ENCODE measurements around the gene RNF123. TPM values are rescaled to one million over a fixed set of nuclear protein-coding genes. Genes with fewer than 3 reads are reported as not detected.

Gene RNF123
- total and polyA plus RNA-seq, 10 of the 15 experiments (the other 5 are each of a cell fraction or from before 2014, with no cell fraction given), result 4.2 to 31.5 (median 17.6) TPM

DNA sequence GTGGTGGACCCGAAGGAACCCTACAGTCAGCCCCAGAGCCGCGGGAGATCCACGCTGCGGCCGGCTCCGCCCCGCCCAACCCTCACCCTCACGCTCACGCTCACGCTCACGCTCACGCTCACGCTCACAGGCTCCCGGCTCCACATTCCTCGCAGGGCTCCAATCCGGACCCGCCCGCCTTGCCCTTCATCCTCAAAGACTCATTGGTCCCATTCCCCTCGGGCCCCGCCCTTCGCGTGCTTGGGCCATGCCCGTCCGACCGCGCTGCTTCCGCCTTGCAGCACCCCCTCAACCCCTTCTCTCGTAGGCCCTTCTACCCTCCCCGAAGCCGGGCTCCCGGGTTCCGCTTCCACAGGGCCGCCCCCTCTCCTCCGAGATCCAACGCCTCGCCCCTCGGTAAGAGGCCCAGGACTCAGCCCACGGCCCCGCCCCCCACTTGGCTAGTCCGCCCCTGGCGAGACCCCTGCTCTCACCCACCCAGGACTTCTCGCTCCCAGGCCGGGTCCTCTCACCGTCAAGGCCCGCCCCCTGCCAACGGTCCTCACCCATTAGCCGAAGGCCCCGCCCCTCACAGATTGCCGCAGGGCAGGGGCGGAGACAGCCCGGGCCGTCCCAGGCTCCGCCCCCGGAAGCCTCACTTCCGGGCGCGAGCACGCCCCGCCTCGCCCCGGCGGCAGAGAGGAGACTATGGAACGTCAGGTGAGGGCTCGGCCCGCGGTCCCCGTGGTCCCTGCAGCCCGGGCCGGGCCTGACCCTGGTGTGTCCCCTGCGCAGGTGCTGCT is 15.5 kb upstream of the RNF123 start, which contains the start of gene APEH (continued):
- peak; percentile 24; the same call in 1 of the 2 replicates for TF ChIP-seq CBFB (IDR thresholded peaks at IDR 0.05; ENCODE audit: low read depth)
- TF ChIP-seq NBN (IDR thresholded peaks at IDR 0.05), result peak; percentile 95
- TF ChIP-seq, protein P1, sequence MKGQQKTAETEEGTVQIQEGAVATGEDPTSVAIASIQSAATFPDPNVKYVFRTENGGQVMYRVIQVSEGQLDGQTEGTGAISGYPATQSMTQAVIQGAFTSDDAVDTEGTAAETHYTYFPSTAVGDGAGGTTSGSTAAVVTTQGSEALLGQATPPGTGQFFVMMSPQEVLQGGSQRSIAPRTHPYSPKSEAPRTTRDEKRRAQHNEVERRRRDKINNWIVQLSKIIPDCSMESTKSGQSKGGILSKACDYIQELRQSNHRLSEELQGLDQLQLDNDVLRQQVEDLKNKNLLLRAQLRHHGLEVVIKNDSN (IDR thresholded peaks at IDR 0.05; ENCODE audit: borderline replicate concordance, extremely low read length, insufficient read depth, low read depth, low read length), result no peak
- TF ChIP-seq ZNF622 (IDR thresholded peaks at IDR 0.05), result no peak
- peak; percentile 42 for TF ChIP-seq RELA (IDR thresholded peaks at IDR 0.05; ENCODE audit: borderline replicate concordance, partially characterized antibody)
- peak; percentile 66; the same call in 1 of the 2 replicates for TF ChIP-seq NFYB (IDR thresholded peaks at IDR 0.05; ENCODE audit: insufficient read depth, low read depth, low read length)
- no peak for TF ChIP-seq ASH2L (IDR thresholded peaks at IDR 0.05; ENCODE audit: borderline replicate concordance, low read depth)
- TF ChIP-seq, protein P2, sequence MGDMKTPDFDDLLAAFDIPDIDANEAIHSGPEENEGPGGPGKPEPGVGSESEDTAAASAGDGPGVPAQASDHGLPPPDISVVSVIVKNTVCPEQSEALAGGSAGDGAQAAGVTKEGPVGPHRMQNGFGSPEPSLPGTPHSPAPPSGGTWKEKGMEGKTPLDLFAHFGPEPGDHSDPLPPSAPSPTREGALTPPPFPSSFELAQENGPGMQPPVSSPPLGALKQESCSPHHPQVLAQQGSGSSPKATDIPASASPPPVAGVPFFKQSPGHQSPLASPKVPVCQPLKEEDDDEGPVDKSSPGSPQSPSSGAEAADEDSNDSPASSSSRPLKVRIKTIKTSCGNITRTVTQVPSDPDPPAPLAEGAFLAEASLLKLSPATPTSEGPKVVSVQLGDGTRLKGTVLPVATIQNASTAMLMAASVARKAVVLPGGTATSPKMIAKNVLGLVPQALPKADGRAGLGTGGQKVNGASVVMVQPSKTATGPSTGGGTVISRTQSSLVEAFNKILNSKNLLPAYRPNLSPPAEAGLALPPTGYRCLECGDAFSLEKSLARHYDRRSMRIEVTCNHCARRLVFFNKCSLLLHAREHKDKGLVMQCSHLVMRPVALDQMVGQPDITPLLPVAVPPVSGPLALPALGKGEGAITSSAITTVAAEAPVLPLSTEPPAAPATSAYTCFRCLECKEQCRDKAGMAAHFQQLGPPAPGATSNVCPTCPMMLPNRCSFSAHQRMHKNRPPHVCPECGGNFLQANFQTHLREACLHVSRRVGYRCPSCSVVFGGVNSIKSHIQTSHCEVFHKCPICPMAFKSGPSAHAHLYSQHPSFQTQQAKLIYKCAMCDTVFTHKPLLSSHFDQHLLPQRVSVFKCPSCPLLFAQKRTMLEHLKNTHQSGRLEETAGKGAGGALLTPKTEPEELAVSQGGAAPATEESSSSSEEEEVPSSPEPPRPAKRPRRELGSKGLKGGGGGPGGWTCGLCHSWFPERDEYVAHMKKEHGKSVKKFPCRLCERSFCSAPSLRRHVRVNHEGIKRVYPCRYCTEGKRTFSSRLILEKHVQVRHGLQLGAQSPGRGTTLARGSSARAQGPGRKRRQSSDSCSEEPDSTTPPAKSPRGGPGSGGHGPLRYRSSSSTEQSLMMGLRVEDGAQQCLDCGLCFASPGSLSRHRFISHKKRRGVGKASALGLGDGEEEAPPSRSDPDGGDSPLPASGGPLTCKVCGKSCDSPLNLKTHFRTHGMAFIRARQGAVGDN (IDR thresholded peaks at IDR 0.05), result peak; percentile 95
- no peak for TF ChIP-seq POU2F2 (IDR thresholded peaks at IDR 0.05; ENCODE audit: borderline replicate concordance, low read depth, low read length)
- TF ChIP-seq FOXK2 (IDR thresholded peaks at IDR 0.05), result no peak
- TF ChIP-seq, protein P3, sequence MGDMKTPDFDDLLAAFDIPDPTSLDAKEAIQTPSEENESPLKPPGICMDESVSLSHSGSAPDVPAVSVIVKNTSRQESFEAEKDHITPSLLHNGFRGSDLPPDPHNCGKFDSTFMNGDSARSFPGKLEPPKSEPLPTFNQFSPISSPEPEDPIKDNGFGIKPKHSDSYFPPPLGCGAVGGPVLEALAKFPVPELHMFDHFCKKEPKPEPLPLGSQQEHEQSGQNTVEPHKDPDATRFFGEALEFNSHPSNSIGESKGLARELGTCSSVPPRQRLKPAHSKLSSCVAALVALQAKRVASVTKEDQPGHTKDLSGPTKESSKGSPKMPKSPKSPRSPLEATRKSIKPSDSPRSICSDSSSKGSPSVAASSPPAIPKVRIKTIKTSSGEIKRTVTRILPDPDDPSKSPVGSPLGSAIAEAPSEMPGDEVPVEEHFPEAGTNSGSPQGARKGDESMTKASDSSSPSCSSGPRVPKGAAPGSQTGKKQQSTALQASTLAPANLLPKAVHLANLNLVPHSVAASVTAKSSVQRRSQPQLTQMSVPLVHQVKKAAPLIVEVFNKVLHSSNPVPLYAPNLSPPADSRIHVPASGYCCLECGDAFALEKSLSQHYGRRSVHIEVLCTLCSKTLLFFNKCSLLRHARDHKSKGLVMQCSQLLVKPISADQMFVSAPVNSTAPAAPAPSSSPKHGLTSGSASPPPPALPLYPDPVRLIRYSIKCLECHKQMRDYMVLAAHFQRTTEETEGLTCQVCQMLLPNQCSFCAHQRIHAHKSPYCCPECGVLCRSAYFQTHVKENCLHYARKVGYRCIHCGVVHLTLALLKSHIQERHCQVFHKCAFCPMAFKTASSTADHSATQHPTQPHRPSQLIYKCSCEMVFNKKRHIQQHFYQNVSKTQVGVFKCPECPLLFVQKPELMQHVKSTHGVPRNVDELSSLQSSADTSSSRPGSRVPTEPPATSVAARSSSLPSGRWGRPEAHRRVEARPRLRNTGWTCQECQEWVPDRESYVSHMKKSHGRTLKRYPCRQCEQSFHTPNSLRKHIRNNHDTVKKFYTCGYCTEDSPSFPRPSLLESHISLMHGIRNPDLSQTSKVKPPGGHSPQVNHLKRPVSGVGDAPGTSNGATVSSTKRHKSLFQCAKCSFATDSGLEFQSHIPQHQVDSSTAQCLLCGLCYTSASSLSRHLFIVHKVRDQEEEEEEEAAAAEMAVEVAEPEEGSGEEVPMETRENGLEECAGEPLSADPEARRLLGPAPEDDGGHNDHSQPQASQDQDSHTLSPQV (IDR thresholded peaks at IDR 0.05), result no peak
- TF ChIP-seq, protein P4, sequence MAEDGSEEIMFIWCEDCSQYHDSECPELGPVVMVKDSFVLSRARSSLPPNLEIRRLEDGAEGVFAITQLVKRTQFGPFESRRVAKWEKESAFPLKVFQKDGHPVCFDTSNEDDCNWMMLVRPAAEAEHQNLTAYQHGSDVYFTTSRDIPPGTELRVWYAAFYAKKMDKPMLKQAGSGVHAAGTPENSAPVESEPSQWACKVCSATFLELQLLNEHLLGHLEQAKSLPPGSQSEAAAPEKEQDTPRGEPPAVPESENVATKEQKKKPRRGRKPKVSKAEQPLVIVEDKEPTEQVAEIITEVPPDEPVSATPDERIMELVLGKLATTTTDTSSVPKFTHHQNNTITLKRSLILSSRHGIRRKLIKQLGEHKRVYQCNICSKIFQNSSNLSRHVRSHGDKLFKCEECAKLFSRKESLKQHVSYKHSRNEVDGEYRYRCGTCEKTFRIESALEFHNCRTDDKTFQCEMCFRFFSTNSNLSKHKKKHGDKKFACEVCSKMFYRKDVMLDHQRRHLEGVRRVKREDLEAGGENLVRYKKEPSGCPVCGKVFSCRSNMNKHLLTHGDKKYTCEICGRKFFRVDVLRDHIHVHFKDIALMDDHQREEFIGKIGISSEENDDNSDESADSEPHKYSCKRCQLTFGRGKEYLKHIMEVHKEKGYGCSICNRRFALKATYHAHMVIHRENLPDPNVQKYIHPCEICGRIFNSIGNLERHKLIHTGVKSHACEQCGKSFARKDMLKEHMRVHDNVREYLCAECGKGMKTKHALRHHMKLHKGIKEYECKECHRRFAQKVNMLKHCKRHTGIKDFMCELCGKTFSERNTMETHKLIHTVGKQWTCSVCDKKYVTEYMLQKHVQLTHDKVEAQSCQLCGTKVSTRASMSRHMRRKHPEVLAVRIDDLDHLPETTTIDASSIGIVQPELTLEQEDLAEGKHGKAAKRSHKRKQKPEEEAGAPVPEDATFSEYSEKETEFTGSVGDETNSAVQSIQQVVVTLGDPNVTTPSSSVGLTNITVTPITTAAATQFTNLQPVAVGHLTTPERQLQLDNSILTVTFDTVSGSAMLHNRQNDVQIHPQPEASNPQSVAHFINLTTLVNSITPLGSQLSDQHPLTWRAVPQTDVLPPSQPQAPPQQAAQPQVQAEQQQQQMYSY (CRISPR knock-in tag; IDR thresholded peaks at IDR 0.05), result no peak
- no peak for TF ChIP-seq BCL11A (IDR thresholded peaks at IDR 0.05; ENCODE audit: low read depth, low read length)
